Measurements from ENCODE around the gene OSGEPL1.
A peak's percentile ranks its signal among the peaks of the same experiment; 100 is the strongest.

OSGEPL1 gene

DNA sequence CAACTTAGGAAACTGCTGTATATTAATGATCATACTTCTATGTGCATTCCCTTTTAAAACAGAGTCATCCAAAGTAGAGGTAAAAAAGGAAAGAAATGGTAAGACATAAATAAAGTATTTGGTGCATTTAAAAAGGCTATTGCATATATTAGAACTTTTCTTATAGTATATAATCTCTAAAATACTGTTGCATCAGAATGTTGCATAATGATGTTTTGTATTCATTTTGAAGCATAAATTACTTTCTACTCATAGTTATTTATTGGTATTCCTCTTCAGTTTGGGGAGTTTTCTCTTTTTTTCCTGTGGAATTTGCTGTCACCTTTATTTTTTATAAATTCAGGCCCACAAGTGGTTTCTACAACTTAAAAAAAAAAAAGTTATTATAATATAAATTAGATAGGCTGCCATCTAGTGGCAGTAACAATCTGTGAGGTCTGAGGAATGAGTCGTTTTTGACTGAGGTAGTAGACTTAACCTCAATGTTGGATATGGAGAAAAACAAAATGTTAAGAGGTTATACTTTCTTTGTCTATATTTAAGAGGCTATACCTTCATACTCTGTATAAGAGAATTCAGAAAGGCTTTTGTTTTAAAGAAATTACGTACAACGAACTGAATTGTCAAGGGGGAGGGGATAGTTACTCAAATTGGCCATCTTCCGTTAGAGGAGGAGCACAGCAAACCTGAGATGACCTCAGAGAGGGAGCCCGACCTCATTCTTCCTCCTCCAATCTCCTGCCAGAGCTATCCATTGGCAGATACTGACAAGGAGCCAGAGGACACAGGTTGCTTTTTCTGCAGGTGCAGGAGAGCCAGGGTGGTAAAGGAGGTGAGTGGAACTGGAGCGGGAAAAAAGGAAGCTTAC, 64.3 kb downstream of the OSGEPL1 start:
- peak overlapping the region; percentile 25 to 36 for H3K4me3 ChIP-seq (ENCODE audit: low read depth in 1 of 2, low read length in 2 of 2)
- no peak overlapping the region for H3K9ac ChIP-seq (ENCODE audit: low read depth in 1 of 2, low read length in 2 of 2)
- H3K36me3 ChIP-seq (ENCODE audit: control insufficient read depth in 1 of 2, insufficient read depth in 2 of 2, low read length in 2 of 2), result no peaks in the 10 kb centered on the region
- no peaks in the 10 kb centered on the region for H3K27me3 ChIP-seq (ENCODE audit: control insufficient read depth in 1 of 2, insufficient read depth in 2 of 2, low read length in 2 of 2)
- no peaks in the 10 kb centered on the region for H3K4me1 ChIP-seq (ENCODE audit: control insufficient read depth in 1 of 2, insufficient read depth in 2 of 2, low read length in 2 of 2)
- H3K27ac ChIP-seq (ENCODE audit: low read depth, low read length), result no peak overlapping the region
- H3K9me3 ChIP-seq (ENCODE audit: control insufficient read depth in 1 of 2, low read length in 2 of 2), result no peaks in the 10 kb centered on the region

All from duodenal mucosa (tissue), 2 donors.